Dedifferentiated amniotic fluid mesenchymal stem cell (primary cell): ENCODE measurements around the gene KANSL1L.

Experiments used
- DNase-seq: peaks from one replicate; pipeline ENCODE4 v3.0.0-alpha.2; 2016; ENCODE audit errors: extremely low spot score

KANSL1L gene

DNA sequence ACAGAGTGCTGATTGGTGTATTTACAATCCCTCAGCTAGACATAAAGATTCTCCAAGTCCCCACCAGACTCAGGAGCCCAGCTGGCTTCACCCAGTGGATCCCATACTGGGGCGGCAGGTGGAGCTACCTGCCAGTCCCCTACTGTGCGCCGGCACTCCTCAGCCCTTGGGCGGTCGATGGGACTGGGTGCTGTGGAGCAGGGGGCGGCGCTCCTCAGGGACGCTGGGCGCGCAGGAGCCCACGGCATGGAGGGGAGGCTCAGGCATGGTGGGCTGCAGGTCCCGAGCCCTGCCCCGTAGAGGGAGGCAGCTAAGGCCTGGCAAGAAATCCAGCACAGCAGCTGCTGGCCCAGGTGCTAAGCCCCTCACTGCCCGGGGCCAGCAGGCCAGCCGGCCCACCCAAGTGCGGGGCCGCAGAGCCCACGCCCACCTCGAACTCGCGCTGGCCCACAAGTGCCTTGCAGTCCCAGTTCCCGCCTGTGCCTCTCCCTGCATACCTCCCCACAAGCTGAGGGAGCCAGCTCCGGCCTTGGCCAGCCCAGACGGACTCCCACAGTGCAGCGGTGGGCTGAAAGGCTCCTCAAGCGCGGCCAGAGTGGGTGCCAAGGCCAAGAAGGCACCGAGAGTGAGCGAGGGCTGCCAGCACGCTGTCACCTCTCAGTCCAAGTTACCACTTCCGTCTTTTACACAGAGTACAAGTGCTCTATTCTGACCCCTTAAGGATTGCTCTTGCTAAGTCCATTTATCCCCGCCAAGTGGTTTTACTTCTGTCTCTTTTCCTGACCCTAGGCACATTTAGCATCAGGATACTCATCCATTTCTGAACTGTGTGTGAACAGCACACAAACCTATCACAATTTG lies 170.5 kb downstream of the KANSL1L start:
- DNase-seq = no peak

DNA sequence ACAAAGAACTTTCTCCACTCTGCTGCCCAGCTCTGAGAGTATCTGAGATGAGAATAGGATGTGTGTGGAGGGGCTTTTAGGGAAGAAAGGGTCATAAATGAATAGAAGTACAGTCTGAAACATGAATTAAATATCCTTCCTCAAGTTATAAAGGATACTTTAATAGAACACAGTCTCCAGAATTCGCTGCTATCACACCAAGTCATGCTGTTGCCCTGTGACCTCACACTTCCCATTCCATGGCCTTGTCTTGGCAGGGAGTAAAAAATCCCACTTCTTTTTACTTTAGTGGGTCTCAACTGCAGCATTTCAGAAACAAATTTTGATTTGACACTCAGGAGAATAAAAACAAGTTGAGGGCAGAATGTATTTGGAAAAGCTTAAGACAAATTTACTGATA lies 172.6 kb downstream of the KANSL1L start:
- DNase-seq = no peak

DNA sequence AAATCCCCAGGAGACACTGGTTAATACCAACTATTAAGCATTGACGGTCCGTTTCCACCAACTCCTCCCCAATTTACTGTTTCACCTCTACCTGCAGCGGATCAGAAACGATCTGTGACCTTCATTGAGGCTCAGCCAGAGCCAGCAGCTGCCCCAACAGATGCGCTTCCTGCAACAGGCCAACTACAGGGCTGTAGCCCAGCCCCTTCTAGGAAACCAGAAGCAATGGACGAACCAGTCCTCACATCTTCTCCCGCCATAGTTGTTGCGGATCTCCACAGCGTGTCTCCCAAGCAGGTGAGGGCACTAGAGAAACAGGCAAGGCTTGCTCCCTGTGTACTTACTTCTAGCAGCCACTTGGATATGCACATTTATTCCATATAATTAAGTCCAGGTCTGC lies 177.2 kb downstream of the KANSL1L start:
- no peak for DNase-seq

DNA sequence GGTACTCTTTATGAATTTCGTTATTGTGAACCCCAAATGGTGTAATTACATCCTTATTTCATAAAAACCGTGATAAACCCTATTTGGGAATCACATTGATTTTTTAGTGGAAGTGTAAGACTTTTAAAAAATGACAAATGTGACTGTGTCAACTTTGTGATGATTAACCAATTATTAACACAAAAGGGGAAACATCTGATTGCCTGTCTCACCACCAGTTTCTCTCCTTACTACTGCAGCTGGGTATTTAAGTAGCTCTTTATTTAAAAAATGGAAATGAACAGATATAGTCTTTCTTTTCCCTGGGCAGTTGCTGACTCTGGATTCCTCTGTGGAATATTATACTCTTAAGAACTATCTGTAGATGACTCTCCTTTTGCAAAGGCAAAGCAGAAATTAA lies 180.4 kb downstream of the KANSL1L start:
- DNase-seq = no peak

DNA sequence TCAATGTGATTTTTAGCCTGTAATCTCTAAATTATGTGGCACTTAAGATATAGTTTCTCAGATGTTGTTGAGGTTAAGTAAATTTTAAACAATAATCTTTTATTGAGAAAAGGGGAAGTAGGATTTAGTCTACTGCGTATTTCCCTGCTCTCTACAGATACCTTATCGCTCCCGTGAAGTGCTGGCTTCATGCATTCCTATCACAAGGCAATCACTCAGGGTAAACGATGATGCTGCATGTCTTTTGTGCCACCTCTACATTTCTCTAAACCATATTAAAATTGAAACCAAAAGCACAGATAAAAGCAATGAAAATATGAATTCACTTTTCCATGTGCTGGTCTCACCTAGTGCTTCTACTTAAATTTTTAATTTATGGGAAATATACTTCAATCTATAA lies 183.2 kb downstream of the KANSL1L start:
- DNase-seq = no peak

DNA sequence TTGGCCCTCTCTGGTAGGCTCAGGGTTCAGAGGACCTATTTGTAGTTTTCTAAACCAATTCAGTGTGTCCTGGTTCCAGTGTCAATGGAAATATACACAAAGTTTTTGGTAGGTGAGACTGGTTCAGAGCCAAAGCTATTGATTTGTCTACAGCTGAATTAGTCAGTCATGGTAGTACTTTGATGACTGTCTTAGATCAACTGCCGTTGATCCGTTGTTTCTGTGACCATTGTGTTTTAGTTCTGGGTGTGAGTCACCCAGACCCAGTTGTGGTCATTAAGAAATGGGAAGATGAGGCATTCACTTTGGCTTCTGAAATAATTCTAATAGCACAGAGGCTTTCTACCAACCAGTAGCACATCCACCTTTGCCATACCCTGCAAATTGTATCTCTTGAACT lies 184.8 kb downstream of the KANSL1L start:
- DNase-seq = no peak

DNA sequence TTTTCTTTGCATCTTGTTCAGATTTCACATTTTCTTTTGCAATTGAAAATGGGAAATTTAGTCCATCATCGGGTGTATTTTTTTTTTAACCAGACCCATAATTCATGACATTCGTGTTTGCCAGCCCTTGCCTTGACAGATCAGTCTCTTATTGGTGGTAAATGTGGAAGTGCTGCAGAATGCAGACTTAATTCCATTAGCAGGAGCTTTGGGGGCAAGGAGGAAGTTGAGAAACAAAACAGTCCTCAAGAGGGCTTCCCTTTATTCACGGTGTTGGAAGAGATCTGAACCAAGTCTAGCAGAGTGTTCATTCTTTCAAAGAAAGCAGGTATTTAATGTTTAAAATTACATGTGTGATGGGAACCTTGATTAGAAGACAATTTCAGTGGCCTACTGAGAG lies 185.3 kb downstream of the KANSL1L start:
- DNase-seq = no peak

DNA sequence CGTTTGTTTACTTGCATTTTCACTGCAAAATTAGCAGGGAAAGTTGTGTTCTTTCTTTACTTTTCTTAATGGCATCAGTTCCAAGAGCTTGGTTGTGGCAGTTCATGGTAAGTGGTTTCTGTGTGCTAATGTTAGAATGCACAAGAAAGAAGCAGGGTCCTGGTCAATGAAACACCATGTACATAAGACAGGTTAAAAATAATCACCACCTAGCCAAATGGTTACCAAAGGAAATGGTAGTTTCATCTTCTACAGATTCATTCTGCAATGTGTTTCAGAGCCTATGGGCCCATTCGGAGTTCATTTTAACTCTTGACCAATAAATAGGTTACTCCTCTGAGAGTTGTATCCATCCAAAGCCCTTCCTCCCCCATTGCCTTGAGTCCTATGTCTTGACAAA lies 186.9 kb downstream of the KANSL1L start:
- no peak for DNase-seq

DNA sequence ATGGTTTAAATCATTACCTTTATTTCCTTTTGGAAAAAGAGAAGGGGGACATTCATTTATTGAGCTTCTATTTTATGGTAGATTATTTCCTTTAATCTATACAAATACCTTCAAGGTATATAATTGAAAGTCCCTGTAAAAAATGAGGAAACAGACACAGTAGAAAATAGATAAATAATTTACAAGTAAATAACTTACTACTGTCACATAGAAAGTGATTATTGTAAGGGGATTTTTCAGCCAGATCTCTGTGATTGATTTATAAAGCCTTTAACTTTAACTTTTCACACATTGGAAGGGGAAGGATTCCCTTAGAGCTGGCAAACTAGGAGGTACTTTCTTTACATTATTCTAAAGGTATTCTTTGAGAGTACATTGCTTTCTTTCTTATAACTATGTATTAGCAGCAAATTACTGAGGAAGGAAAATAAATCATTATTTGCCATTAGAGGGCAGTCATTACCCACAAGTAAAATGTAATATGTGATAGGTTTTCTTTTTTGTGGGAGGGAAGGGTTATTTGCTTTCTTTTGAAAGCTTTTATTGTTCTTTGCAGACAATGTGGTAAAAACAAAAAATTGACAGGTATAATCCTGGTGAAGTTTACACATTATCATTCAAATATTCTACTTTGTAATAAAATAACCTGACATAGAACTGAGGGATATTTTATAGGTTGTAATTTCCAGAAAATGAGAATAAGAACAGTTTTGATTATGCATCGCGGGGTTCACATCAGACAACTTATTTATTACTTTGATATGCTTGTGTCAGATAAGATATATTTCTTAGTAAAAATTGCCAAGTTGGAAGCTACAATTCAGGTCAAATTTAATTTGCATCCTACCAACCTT lies 193.6 kb downstream of the KANSL1L start:
- DNase-seq = peak; percentile 60

DNA sequence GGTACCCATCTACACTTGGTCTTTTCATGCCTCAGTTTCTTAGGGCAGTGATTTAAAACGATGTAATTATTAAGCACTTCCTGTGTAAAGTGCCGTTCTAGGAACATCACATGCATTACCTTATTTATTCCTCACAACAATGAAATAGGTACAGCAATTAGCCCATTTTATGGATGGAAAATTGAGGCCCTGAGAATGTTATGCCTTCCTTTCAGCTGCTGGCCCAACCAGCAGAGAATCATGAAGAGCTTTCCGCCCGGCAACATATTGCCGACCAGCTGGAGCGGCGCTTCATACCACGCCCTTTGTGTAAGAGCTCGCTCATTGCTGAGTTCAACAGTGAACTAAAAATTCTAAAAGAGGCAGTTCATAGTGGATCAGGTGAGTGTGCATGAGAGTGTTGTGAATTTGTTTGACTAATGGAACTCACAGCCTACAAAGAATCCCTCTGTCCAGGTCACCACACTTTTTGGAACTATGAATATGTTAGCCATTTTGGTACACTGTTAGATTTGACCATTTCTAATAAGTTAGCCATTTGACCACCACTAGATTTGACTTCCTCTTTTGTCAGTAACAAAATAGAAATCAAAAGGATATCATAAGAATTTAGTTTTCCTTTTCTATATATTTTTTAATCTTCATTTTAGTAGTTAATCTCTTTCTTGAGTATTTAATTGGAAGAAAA lies 194.4 kb downstream of the KANSL1L start:
- DNase-seq = no peak

DNA sequence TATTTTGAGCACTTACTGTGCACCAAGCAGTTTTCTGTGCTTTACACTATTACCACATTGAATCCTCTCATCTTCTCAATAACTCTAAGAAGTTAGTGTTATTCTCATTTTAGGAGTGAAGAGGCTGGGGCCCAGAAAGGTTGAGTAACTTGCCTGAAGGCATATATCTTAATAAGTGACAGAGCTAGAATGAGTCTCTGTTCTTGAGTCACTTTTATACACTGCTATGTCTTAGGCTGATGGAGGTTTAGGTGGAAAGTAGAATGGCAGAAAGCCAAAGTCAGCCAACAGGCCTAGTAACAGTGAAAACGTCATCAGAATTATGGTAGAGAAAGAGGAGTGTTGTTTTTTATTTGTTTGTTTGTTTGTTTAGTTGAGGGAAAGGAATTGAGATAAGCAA lies 196.6 kb downstream of the KANSL1L start:
- DNase-seq = no peak

DNA sequence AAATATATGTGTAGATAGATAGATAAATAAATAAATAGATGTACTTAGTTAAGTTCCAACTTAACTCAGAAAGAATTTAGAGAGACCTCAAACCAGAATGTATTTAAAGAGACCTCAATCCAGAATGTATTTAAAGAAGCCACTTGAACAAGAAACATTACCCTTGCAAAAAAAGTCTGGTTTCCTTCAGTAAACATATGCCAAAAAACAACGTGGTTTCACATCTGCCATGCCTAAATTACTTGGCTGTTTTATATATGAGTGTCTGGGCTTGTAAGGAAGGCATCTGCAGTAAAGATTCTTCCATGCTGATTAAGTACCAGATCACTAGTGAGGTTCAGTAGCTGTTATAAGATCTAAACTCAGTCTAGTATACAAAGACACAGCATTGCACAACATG lies 197.9 kb downstream of the KANSL1L start:
- no peak for DNase-seq
